GM11168 (cell line): ENCODE results near the gene VWF.
"Not testable (repeated sequence)": the region's sequence is repeated elsewhere in the genome, so short reads cannot be mapped to it uniquely, and the experiment has no call there.

Experiments used
- in situ Hi-C: fragments of 300-500 bp; cut with MboI; formaldehyde crosslinking; loops from one replicate; pipeline ENCODE4 v1.12.0; 2022; ENCODE audit warnings: low sequenced_read_pairs; ENCODE audit not compliant: unreplicated experiment

VWF gene

GRCh38 chr12:6015271-6015670, 109.2 kb downstream of the VWF start:
- in situ Hi-C loops, result not testable (repeated sequence)

GRCh38 chr12:6010631-6011350, 113.7 kb downstream of the VWF start:
- in situ Hi-C loops, result not testable (repeated sequence)

GRCh38 chr12:5997260-5997659, 127.2 kb downstream of the VWF start:
- in situ Hi-C loops, result no loop called here

GRCh38 chr12:5996459-5996858, 128.0 kb downstream of the VWF start:
- in situ Hi-C loops, result no loop called here

GRCh38 chr12:5989621-5990020, 134.8 kb downstream of the VWF start:
- in situ Hi-C loops, result no loop called here

GRCh38 chr12:5988659-5989116, 135.8 kb downstream of the VWF start:
- in situ Hi-C loops, result no loop called here

- in situ Hi-C loops, result no loop called here
Observed at GRCh38 chr12:5988088-5988487, 136.4 kb downstream of the VWF start.

GRCh38 chr12:5987573-5987972, 136.9 kb downstream of the VWF start:
- in situ Hi-C loops, result no loop called here

- in situ Hi-C loops, result no loop called here
Observed at GRCh38 chr12:5985471-5985870, 139.0 kb downstream of the VWF start.

GRCh38 chr12:5984873-5985272, 139.6 kb downstream of the VWF start:
- in situ Hi-C loops, result no loop called here

GRCh38 chr12:5982106-5982505, 142.4 kb downstream of the VWF start:
- in situ Hi-C loops, result no loop called here

GRCh38 chr12:5977556-5977955, 146.9 kb downstream of the VWF start:
- in situ Hi-C loops, result loop anchor here (5.0 kb wide), 1 partner anchor 65 kb away; no protein-coding TSS in a partner anchor

GRCh38 chr12:5976711-5977110, 147.8 kb downstream of the VWF start:
- in situ Hi-C loops, result loop anchor here (5.0 kb wide), 1 partner anchor 66 kb away; no protein-coding TSS in a partner anchor

- in situ Hi-C loops, result loop anchor here (5.0 kb wide), 1 partner anchor 66 kb away; no protein-coding TSS in a partner anchor
Observed at GRCh38 chr12:5976196-5976595, 148.3 kb downstream of the VWF start.

- in situ Hi-C loops, result no loop called here
Observed at GRCh38 chr12:5973461-5974115, 150.9 kb downstream of the VWF start.

- in situ Hi-C loops, result no loop called here
Observed at GRCh38 chr12:5972387-5972786, 152.1 kb downstream of the VWF start.

GRCh38 chr12:5971194-5971850, 153.1 kb downstream of the VWF start:
- in situ Hi-C loops, result no loop called here

- in situ Hi-C loops, result no loop called here
Observed at GRCh38 chr12:5969974-5970690, 154.3 kb downstream of the VWF start.

- in situ Hi-C loops, result no loop called here
Observed at GRCh38 chr12:5969156-5969973, 155.1 kb downstream of the VWF start.
